Thyroid gland (tissue), 4 donors: Measurements from ENCODE around the gene NAGS. TPM values are rescaled to one million over a fixed set of nuclear protein-coding genes. Genes with fewer than 3 reads are reported as not detected.
"Not testable (repeated sequence)": the region's sequence is repeated elsewhere in the genome, so short reads cannot be mapped to it uniquely, and the experiment has no call there.

Source experiments
- DNase-seq, 2 donors: peaks; one replicate each; pipeline ENCODE4 v3.0.0-alpha.2; 2019
- H3K27ac ChIP-seq, 3 donors: fragments of 200-600 bp; sonication (generic); 1 replicate in 2 of 3; 2 replicates in 1 of 3; pipeline ENCODE4 v1.5.1; 2016 to 2019; ENCODE audit warnings: mild to moderate bottlenecking in 1 of 3, moderate library complexity in 1 of 3
- H3K27me3 ChIP-seq: fragments of 200-600 bp; sonication (generic); one replicate; pipeline ENCODE4 v1.5.1; 2019
- H3K36me3 ChIP-seq, 2 donors: fragments of 200-600 bp; sonication (generic); one replicate each; pipeline ENCODE4 v1.5.1; 2016 to 2019
- H3K4me1 ChIP-seq, 2 donors: fragments of 200-600 bp; sonication (generic); one replicate each; pipeline ENCODE4 v1.5.1; 2017 to 2019
- H3K4me3 ChIP-seq, 3 donors: fragments of 200-600 bp; sonication (generic); replicated peaks in 1 of 3; 1 replicate in 2 of 3; 2 replicates in 1 of 3; pipeline ENCODE4 v1.5.1; 2016; ENCODE audit warnings: mild to moderate bottlenecking in 1 of 3
- H3K9me3 ChIP-seq: fragments of 200-600 bp; sonication (generic); one replicate; pipeline ENCODE4 v1.5.1; 2017
- POLR2A ChIP-seq, 2 donors: fragments of 450-650 bp; IDR thresholded peaks; one replicate each; pipeline ENCODE4 v1.6.1; 2017; ENCODE audit warnings: antibody characterized with exemption in 2 of 2, mild to moderate bottlenecking in 2 of 2, moderate library complexity in 1 of 2
- WGBS, 2 donors: methylation state at CpG; one replicate each; pipeline ENCODE4 v1.1.5; 2017; 5-methylcytosine and 5-hydroxymethylcytosine counted together
- intact Hi-C: fragments of 100-400 bp; cut with DNase I; formaldehyde crosslinking; loops from one replicate; pipeline ENCODE4 v1.15.1; 2023
- small RNA-seq: library from RNA; depleted of rRNA; stranded (forward); fragments of <200 nt; gene quantifications from one replicate; pipeline ENCODE3, GENCODE V24; 2016
- total RNA-seq, 4 donors: library from RNA; depleted of rRNA; stranded (reverse); fragments of >200 nt; gene quantifications; one replicate each; pipeline ENCODE4 v1.2.3, GENCODE V29; 2016
- TF ChIP-seq, protein P1 (sequence below), 6 experiments: fragments of 200-600 bp in 3 of 6; fragments of 450-650 bp in 3 of 6; sonication (generic) in 3 of 6; IDR thresholded peaks; one replicate each; pipeline ENCODE4 v1.5.1; 2016 to 2019; ENCODE audit warnings: antibody characterized with exemption in 6 of 6, mild to moderate bottlenecking in 2 of 6, inconsistent platforms in 1 of 6, moderate library complexity in 1 of 6

The NAGS gene
- total RNA-seq, 4 donors from 2014 or later, result 11.9 to 19.2 (median 14.5) TPM

GRCh38 chr17:44045486-44045885 is 41.1 kb downstream of the NAGS start:
- WGBS, 2 donors, result 95 to 96% methylated on average over 4 of the region's 4 CpGs
- no peak overlapping the region for H3K4me3 ChIP-seq
- DNase-seq, result no peak
- H3K27me3 ChIP-seq, result no peaks in the 10 kb centered on the region
- H3K9me3 ChIP-seq, result no peaks in the 10 kb centered on the region
- peaks cover 8 to 16% of the 10 kb centered on the region in 2 donors for H3K4me1 ChIP-seq
- no peak overlapping the region for H3K27ac ChIP-seq
- intact Hi-C loops, result no loop called here
- H3K36me3 ChIP-seq, result peaks cover 6 to 17% of the 10 kb centered on the region in 2 donors
- TF ChIP-seq, protein P1, sequence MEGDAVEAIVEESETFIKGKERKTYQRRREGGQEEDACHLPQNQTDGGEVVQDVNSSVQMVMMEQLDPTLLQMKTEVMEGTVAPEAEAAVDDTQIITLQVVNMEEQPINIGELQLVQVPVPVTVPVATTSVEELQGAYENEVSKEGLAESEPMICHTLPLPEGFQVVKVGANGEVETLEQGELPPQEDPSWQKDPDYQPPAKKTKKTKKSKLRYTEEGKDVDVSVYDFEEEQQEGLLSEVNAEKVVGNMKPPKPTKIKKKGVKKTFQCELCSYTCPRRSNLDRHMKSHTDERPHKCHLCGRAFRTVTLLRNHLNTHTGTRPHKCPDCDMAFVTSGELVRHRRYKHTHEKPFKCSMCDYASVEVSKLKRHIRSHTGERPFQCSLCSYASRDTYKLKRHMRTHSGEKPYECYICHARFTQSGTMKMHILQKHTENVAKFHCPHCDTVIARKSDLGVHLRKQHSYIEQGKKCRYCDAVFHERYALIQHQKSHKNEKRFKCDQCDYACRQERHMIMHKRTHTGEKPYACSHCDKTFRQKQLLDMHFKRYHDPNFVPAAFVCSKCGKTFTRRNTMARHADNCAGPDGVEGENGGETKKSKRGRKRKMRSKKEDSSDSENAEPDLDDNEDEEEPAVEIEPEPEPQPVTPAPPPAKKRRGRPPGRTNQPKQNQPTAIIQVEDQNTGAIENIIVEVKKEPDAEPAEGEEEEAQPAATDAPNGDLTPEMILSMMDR (IDR thresholded peaks at IDR 0.05), result no peak
- no peak for TF ChIP-seq POLR2A (IDR thresholded peaks at IDR 0.05)

DNA sequence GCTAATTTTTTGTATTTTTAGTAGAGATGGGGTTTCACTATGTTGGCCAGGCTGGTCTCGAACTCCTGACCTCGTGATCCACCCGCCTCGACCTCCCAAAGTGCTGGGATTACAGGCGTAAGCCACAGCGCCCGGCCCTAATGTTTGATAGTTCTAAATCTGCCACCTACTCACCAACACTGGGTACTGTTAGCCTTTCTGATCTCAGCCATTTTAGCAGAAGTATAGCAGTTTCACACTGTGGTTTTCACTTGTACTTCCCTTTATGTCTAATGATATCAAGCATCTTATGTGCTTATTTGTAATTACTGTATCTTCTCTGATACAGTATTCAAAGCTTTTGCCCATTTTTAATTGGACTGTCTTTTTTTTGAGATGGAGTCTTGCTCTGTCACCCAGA is 42.5 kb downstream of the NAGS start:
- H3K4me3 ChIP-seq, DNase-seq, H3K27me3 ChIP-seq, intact Hi-C loops, H3K4me1 ChIP-seq, H3K9me3 ChIP-seq, H3K27ac ChIP-seq: not testable (repeated sequence)
- H3K36me3 ChIP-seq, result peaks cover 20 to 31% of the 10 kb centered on the region in 2 donors
- 97 to 98% methylated on average over 7 of the region's 7 CpGs for WGBS, 2 donors

GRCh38 chr17:44049294-44050060 is 45.1 kb downstream of the NAGS start:
- no peak for TF ChIP-seq POLR2A (IDR thresholded peaks at IDR 0.05)
- TF ChIP-seq, protein P1 (IDR thresholded peaks at IDR 0.05), result no peak
- Histone ChIP-seq H3K27me3 (no peaks in the 10 kb centered on the region), H3K27ac (no peak overlapping the region), H3K9me3 (no peaks in the 10 kb centered on the region), H3K36me3 (peaks cover 26 to 40% of the 10 kb centered on the region in 2 donors), H3K4me1 (peaks cover 8 to 15% of the 10 kb centered on the region in 2 donors), H3K4me3 (no peak overlapping the region)
- intact Hi-C loops, result no loop called here
- WGBS, 2 donors, result 94 to 98% methylated on average over 9 of the region's 9 CpGs
- no peak for DNase-seq

DNA sequence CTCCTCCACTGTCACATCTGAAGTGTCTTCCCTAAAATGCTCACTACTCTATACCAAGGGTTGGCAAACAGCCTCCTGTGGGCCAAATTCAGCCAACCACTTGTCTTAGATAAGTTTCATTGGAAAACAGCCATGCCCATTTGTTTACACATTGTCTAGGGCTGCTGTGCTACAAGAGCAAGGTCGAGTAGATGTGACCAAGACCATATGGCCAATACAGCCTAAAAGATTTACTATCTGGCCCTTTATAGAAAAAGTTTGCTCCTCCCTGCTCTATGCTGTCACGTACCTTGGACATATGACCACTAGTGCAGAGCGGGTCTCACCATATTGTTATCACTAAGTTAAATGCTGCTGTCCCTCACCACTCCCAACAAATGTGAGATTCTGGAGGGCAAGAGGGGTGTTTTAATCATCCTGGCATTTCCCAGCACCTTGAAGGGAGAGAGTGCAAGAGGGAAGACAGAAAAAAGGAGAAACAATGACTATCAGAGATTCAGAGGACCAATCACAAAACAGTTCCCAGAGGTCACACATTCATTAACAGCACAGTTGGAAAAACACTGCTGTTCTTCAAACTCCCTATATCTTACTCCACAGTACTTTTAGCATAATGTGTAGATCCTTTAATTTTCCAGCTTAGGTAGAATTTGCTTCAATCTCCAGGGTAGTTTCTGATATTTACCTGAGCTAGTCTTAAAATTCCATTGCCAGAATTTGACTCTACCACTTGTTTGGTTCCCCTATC is 48.9 kb downstream of the NAGS start:
- no peaks in the 10 kb centered on the region for H3K27me3 ChIP-seq
- H3K4me3 ChIP-seq, result no peak overlapping the region
- H3K27ac ChIP-seq, result no peak overlapping the region
- no peak for DNase-seq
- intact Hi-C loops, result no loop called here
- H3K9me3 ChIP-seq, result no peaks in the 10 kb centered on the region
- TF ChIP-seq, protein P1 (IDR thresholded peaks at IDR 0.05), result no peak
- TF ChIP-seq POLR2A (IDR thresholded peaks at IDR 0.05), result no peak
- H3K4me1 ChIP-seq, result peaks cover 8 to 15% of the 10 kb centered on the region in 2 donors
- H3K36me3 ChIP-seq, result peaks cover 26 to 35% of the 10 kb centered on the region in 2 donors
- 56 to 66% methylated on average over 3 of the region's 3 CpGs for WGBS, 2 donors

Small RNA genes within 50 kb of the gene (small RNA-seq; reads per million reads assigned to genes)
- not detected for gene RF00012

Other genes with a start within 250 kb of the NAGS start
- gene SOST, start 245.8 kb upstream of the NAGS start, total RNA-seq, result not detected
- gene DUSP3, start 225.6 kb upstream of the NAGS start, total RNA-seq, result 10 to 100 TPM; 67.7 to 98.5 (median 72.0) TPM
- under 1 TPM in 1 of 4 donors, not detected in 3; 0.13 TPM for gene CFAP97D1, start 224.2 kb upstream of the NAGS start, total RNA-seq
- gene MPP3, start 171.5 kb upstream of the NAGS start, total RNA-seq, result 10 to 100 TPM in 3 of 4 donors, 1 to 10 TPM in 1; 7.1 to 20.5 (median 15.4) TPM
- 10 to 100 TPM in 1 of 4 donors, 1 to 10 TPM in 3; 1.5 to 22.5 (median 2.2) TPM for gene CD300LG, start 157.4 kb upstream of the NAGS start, total RNA-seq
- 10 to 100 TPM in 1 of 4 donors, 1 to 10 TPM in 3; 6.5 to 30.8 (median 9.0) TPM for gene MPP2, start 97.1 kb upstream of the NAGS start, total RNA-seq
- not detected for gene PPY, start 62.1 kb upstream of the NAGS start, total RNA-seq
- gene PYY, start 50.7 kb upstream of the NAGS start, total RNA-seq, result 1 to 10 TPM in 1 of 4 donors, not detected in 3; 2.2 TPM
- 10 to 100 TPM; 33.6 to 56.9 (median 45.0) TPM for gene TMEM101, start 10.3 kb downstream of the NAGS start, total RNA-seq
- gene LSM12, start 62.0 kb downstream of the NAGS start, total RNA-seq, result 10 to 100 TPM; 41.3 to 47.2 (median 43.8) TPM
- 100 to 1,000 TPM in 2 of 4 donors, 10 to 100 TPM in 2; 41.4 to 104 (median 80.8) TPM for gene G6PC3, start 66.1 kb downstream of the NAGS start, total RNA-seq
- 100 to 1,000 TPM in 2 of 4 donors, 10 to 100 TPM in 2; 69.5 to 142 (median 107) TPM for gene HDAC5, start 119.0 kb downstream of the NAGS start, total RNA-seq
- gene HROB, start 137.3 kb downstream of the NAGS start, total RNA-seq, result 1 to 10 TPM in 1 of 4 donors, under 1 TPM in 3; 0.20 to 1.1 (median 0.30) TPM
- 1 to 10 TPM; 1.4 to 2.4 (median 1.7) TPM for gene ASB16, start 166.1 kb downstream of the NAGS start, total RNA-seq
- gene TMUB2, start 182.3 kb downstream of the NAGS start, total RNA-seq, result 10 to 100 TPM; 30.6 to 50.5 (median 44.6) TPM
- gene ATXN7L3, start 195.3 kb downstream of the NAGS start, total RNA-seq, result 10 to 100 TPM; 52.4 to 64.5 (median 58.0) TPM
- gene UBTF, start 215.1 kb downstream of the NAGS start, total RNA-seq, result 10 to 100 TPM; 63.6 to 97.4 (median 89.5) TPM